Measurements from ENCODE around the gene ACTL7A.

ACTL7A gene

GRCh38 chr9:108831496-108832178, 30.4 kb upstream of the ACTL7A start:
- ChIA-PET POLR2A (no interaction called here), CTCF (interaction anchor here (0.6 kb wide), 1 partner anchor 1481 kb away, joined by 3 read pairs; no protein-coding TSS in a partner anchor)
- TF ChIP-seq ZNF621 (tag by site-specific recombination; IDR thresholded peaks at IDR 0.05) (no peak), ZIC2 (tag by site-specific recombination; IDR thresholded peaks at IDR 0.05) (no peak), YY1 (tag by site-specific recombination; IDR thresholded peaks at IDR 0.05) (no peak), ZNF266 (tag by site-specific recombination; IDR thresholded peaks at IDR 0.05; ENCODE audit: low read depth) (no peak), PRDM10 (tag by site-specific recombination; IDR thresholded peaks at IDR 0.05) (peak; percentile 36; the same call in 1 of the 2 replicates)
- no peaks in the 10 kb centered on the region for H3K9me3 ChIP-seq (ENCODE audit: control insufficient read depth, insufficient read depth, low read depth, low read length)
- no peaks in the 10 kb centered on the region for H3K4me1 ChIP-seq (ENCODE audit: control insufficient read depth, insufficient read depth, low read length)
- H3K27ac ChIP-seq (ENCODE audit: extremely low read depth, low read depth, low read length): no peak overlapping the region
- H3K36me3 ChIP-seq (ENCODE audit: control insufficient read depth in 2 of 2, insufficient read depth in 1 of 2, low read length in 2 of 2): no peaks in the 10 kb centered on the region
- no peak overlapping the region for H3K4me3 ChIP-seq (ENCODE audit: low read depth, low read length)

GRCh38 chr9:108832179-108832500, 29.9 kb upstream of the ACTL7A start:
- POLR2A ChIA-PET: no interaction called here
- Histone ChIP-seq H3K36me3 (ENCODE audit: control insufficient read depth in 2 of 2, insufficient read depth in 1 of 2, low read length in 2 of 2) (no peaks in the 10 kb centered on the region), H3K27ac (ENCODE audit: extremely low read depth, low read depth, low read length) (no peak overlapping the region), H3K4me3 (ENCODE audit: low read depth, low read length) (no peak overlapping the region), H3K4me1 (ENCODE audit: control insufficient read depth, insufficient read depth, low read length) (no peaks in the 10 kb centered on the region), H3K9me3 (ENCODE audit: control insufficient read depth, insufficient read depth, low read depth, low read length) (no peaks in the 10 kb centered on the region)
- no peak for TF ChIP-seq PRDM4 (tag by site-specific recombination; IDR thresholded peaks at IDR 0.05)
- no peak for TF ChIP-seq RBAK (tag by site-specific recombination; IDR thresholded peaks at IDR 0.05)
- TF ChIP-seq ZNF626 (tag by site-specific recombination; IDR thresholded peaks at IDR 0.05): no peak
- TF ChIP-seq ZNF266 (tag by site-specific recombination; IDR thresholded peaks at IDR 0.05; ENCODE audit: low read depth): no peak
- TF ChIP-seq ZNF530 (tag by site-specific recombination; IDR thresholded peaks at IDR 0.05; ENCODE audit: low read depth): no peak
- TF ChIP-seq ZNF654 (tag by site-specific recombination; IDR thresholded peaks at IDR 0.05; ENCODE audit: low read depth): no peak
- TF ChIP-seq ZNF140 (tag by site-specific recombination; IDR thresholded peaks at IDR 0.05): no peak
- no peak for TF ChIP-seq ZNF280C (tag by site-specific recombination; IDR thresholded peaks at IDR 0.05)
- no peak for TF ChIP-seq MEIS1 (CRISPR knock-in tag; IDR thresholded peaks at IDR 0.05; ENCODE audit: borderline replicate concordance)
- TF ChIP-seq BCL6B (tag by site-specific recombination; IDR thresholded peaks at IDR 0.05): no peak
- CTCF ChIA-PET: no interaction called here

All from HEK293 (cell line).